ENCODE results near the gene NEDD1.

- no peak for TF ChIP-seq CTCF (IDR thresholded peaks at IDR 0.05; ENCODE audit: low read depth, low read length, missing input control)
- no peak for TF ChIP-seq RAD21 (IDR thresholded peaks at IDR 0.05)
- no peak for TF ChIP-seq MAX (IDR thresholded peaks at IDR 0.05)
- TF ChIP-seq TAF1 (conservative IDR thresholded peaks at IDR 0.05): no peak
- no peak for TF ChIP-seq EGR1 (IDR thresholded peaks at IDR 0.05; ENCODE audit: low read depth in 2 of 2)
- TF ChIP-seq JUND (IDR thresholded peaks at IDR 0.05): no peak
- no peak for TF ChIP-seq GABPA (IDR thresholded peaks at IDR 0.05 in 1 of 2, conservative IDR thresholded peaks at IDR 0.05 in 1 of 2)
Observed at GRCh38 chr12:96889273-96889933, 17.7 kb upstream of the NEDD1 start.
